BE2C (cell line): ENCODE measurements around the gene BIRC5.

ENCODE experiments used
- DNase-seq: peaks from one replicate; pipeline ENCODE4 v3.0.0-alpha.2; 2020
- H3K27me3 ChIP-seq: fragments of 250-450 bp; sonication (Bioruptor Pico); 2 replicates; pipeline ENCODE4 v1.5.1; 2020; ENCODE audit warnings: mild to moderate bottlenecking
- H3K36me3 ChIP-seq: fragments of 250-450 bp; sonication (Bioruptor Pico); 2 replicates; pipeline ENCODE4 v1.5.1; 2020; ENCODE audit warnings: mild to moderate bottlenecking
- H3K4me1 ChIP-seq: fragments of 250-450 bp; sonication (Bioruptor Pico); 2 replicates; pipeline ENCODE4 v1.5.1; 2020
- H3K4me3 ChIP-seq: 2 replicates; pipeline ENCODE4 v1.5.1; 2011; ENCODE audit warnings: low read depth, low read length
- H3K9me3 ChIP-seq: fragments of 250-450 bp; sonication (Bioruptor Pico); 2 replicates; pipeline ENCODE4 v1.5.1; 2020
- TF ChIP-seq, protein P1 (sequence below): IDR thresholded peaks from 2 replicates; pipeline ENCODE4 v1.5.1; 2012; ENCODE audit warnings: mild to moderate bottlenecking, low read depth, low read length

The BIRC5 gene

GRCh38 chr17:78272914-78273258 is 58.8 kb downstream of the BIRC5 start:
- no peak for DNase-seq
- H3K4me3 ChIP-seq = no peak overlapping the region
- TF ChIP-seq, protein P1, sequence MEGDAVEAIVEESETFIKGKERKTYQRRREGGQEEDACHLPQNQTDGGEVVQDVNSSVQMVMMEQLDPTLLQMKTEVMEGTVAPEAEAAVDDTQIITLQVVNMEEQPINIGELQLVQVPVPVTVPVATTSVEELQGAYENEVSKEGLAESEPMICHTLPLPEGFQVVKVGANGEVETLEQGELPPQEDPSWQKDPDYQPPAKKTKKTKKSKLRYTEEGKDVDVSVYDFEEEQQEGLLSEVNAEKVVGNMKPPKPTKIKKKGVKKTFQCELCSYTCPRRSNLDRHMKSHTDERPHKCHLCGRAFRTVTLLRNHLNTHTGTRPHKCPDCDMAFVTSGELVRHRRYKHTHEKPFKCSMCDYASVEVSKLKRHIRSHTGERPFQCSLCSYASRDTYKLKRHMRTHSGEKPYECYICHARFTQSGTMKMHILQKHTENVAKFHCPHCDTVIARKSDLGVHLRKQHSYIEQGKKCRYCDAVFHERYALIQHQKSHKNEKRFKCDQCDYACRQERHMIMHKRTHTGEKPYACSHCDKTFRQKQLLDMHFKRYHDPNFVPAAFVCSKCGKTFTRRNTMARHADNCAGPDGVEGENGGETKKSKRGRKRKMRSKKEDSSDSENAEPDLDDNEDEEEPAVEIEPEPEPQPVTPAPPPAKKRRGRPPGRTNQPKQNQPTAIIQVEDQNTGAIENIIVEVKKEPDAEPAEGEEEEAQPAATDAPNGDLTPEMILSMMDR = no peak
- no peaks in the 10 kb centered on the region for H3K9me3 ChIP-seq
- peaks cover 29% of the 10 kb centered on the region for H3K4me1 ChIP-seq
- no peaks in the 10 kb centered on the region for H3K36me3 ChIP-seq
- H3K27me3 ChIP-seq = no peaks in the 10 kb centered on the region

GRCh38 chr17:78273813-78274212 is 59.8 kb downstream of the BIRC5 start:
- Histone ChIP-seq H3K36me3 (no peaks in the 10 kb centered on the region), H3K4me1 (peaks cover 34% of the 10 kb centered on the region), H3K27me3 (no peaks in the 10 kb centered on the region), H3K4me3 (no peak overlapping the region), H3K9me3 (no peaks in the 10 kb centered on the region)
- DNase-seq = no peak
- TF ChIP-seq, protein P1 = no peak
